Measurements from ENCODE around the gene ZSWIM1. TPM values are rescaled to one million over a fixed set of nuclear protein-coding genes. Genes with fewer than 3 reads are reported as not detected.
"Not testable (repeated sequence)": the region's sequence is repeated elsewhere in the genome, so short reads cannot be mapped to it uniquely, and the experiment has no call there.

The ZSWIM1 gene
- total RNA-seq, 1 experiment from 2014 or later: 10.2 TPM

- no peak for DNase-seq (ENCODE audit: low read depth)
Observed at GRCh38 chr20:45925821-45926506, 44.9 kb downstream of the ZSWIM1 start.

GRCh38 chr20:45926731-45927070, 45.7 kb downstream of the ZSWIM1 start:
- DNase-seq (ENCODE audit: low read depth): no peak

- DNase-seq (ENCODE audit: low read depth): no peak
Observed at GRCh38 chr20:45927071-45927878, 46.2 kb downstream of the ZSWIM1 start.

GRCh38 chr20:45931680-45932079, 50.7 kb downstream of the ZSWIM1 start:
- not testable (repeated sequence) for DNase-seq (ENCODE audit: low read depth)

GRCh38 chr20:45933266-45934045, 52.4 kb downstream of the ZSWIM1 start:
- peak; percentile 84 for DNase-seq (ENCODE audit: low read depth)

- DNase-seq (ENCODE audit: low read depth): peak; percentile 43
Observed at GRCh38 chr20:45934046-45934585, 53.1 kb downstream of the ZSWIM1 start.

Other genes with a start within 250 kb of the ZSWIM1 start
- gene WFDC9, start 249.9 kb upstream of the ZSWIM1 start, total RNA-seq (2014; rRNA removed): not detected in 2 replicates
- gene WFDC11, start 211.0 kb upstream of the ZSWIM1 start, total RNA-seq (2014; rRNA removed): 1.2 TPM in 1 of 2 replicates, not detected in the other
- not detected in 2 replicates for gene WFDC13, start 179.2 kb upstream of the ZSWIM1 start, total RNA-seq (2014; rRNA removed)
- gene WFDC10B, start 176.2 kb upstream of the ZSWIM1 start, total RNA-seq (2014; rRNA removed): 0.38 TPM in 1 of 2 replicates, not detected in the other
- gene SPINT4, start 158.9 kb upstream of the ZSWIM1 start, total RNA-seq (2014; rRNA removed): not detected in 2 replicates
- 0.51 and 0.75 TPM in 2 replicates for gene WFDC3, start 89.3 kb upstream of the ZSWIM1 start, total RNA-seq (2014; rRNA removed)
- 22.9 and 35.5 TPM in 2 replicates for gene DNTTIP1, start 89.3 kb upstream of the ZSWIM1 start, total RNA-seq (2014; rRNA removed)
- gene UBE2C, start 68.6 kb upstream of the ZSWIM1 start, total RNA-seq (2014; rRNA removed): 235 and 279 TPM in 2 replicates
- 0.34 and 0.38 TPM in 2 replicates for gene TNNC2, start 53.9 kb upstream of the ZSWIM1 start, total RNA-seq (2014; rRNA removed)
- 75.8 and 80.3 TPM in 2 replicates for gene SNX21, start 47.4 kb upstream of the ZSWIM1 start, total RNA-seq (2014; rRNA removed)
- gene ACOT8, start 23.8 kb upstream of the ZSWIM1 start, total RNA-seq (2014; rRNA removed): 39.1 and 46.6 TPM in 2 replicates
- gene ZSWIM3, start 23.6 kb upstream of the ZSWIM1 start, total RNA-seq (2014; rRNA removed): 3.3 and 4.6 TPM in 2 replicates
- gene SPATA25, start 6.4 kb downstream of the ZSWIM1 start, total RNA-seq (2014; rRNA removed): 0.69 and 4.1 TPM in 2 replicates
- 5.4 and 9.0 TPM in 2 replicates for gene NEURL2, start 10.0 kb downstream of the ZSWIM1 start, total RNA-seq (2014; rRNA removed)
- 118 and 180 TPM in 2 replicates for gene CTSA, start 10.1 kb downstream of the ZSWIM1 start, total RNA-seq (2014; rRNA removed)
- 7.2 and 10.3 TPM in 2 replicates for gene PLTP, start 30.9 kb downstream of the ZSWIM1 start, total RNA-seq (2014; rRNA removed)
- gene PCIF1, start 53.5 kb downstream of the ZSWIM1 start, total RNA-seq (2014; rRNA removed): 10.2 and 13.6 TPM in 2 replicates
- gene ZNF335, start 91.0 kb downstream of the ZSWIM1 start, total RNA-seq (2014; rRNA removed): 15.3 and 15.9 TPM in 2 replicates
- not detected in 2 replicates for gene MMP9, start 127.7 kb downstream of the ZSWIM1 start, total RNA-seq (2014; rRNA removed)
- under 0.01 TPM in 1 of 2 replicates, not detected in the other for gene SLC12A5, start 148.0 kb downstream of the ZSWIM1 start, total RNA-seq (2014; rRNA removed)
- 21.7 and 30.0 TPM in 2 replicates for gene NCOA5, start 208.7 kb downstream of the ZSWIM1 start, total RNA-seq (2014; rRNA removed)
- gene CD40, start 237.1 kb downstream of the ZSWIM1 start, total RNA-seq (2014; rRNA removed): 1.2 and 2.6 TPM in 2 replicates

Data from LHCN-M2 (cell line).